EL (cell line): ENCODE data around the gene NTM.
"Not testable (repeated sequence)": the region's sequence is repeated elsewhere in the genome, so short reads cannot be mapped to it uniquely, and the experiment has no call there.

Experiments
- DNase-seq: peaks from one replicate; pipeline ENCODE4 v3.0.0-alpha.2; 2016

NTM gene

GRCh38 chr11:131465746-131466145 lies 95.3 kb downstream of the NTM start:
- no peak for DNase-seq

- DNase-seq = no peak
Measured at GRCh38 chr11:131467645-131468394, 97.4 kb downstream of the NTM start.

GRCh38 chr11:131468565-131468964 lies 98.2 kb downstream of the NTM start:
- no peak for DNase-seq

- DNase-seq = no peak
Measured at GRCh38 chr11:131470216-131470925, 100.0 kb downstream of the NTM start.

- DNase-seq = no peak
Measured at GRCh38 chr11:131471976-131472375, 101.6 kb downstream of the NTM start.

GRCh38 chr11:131474947-131475346 lies 104.5 kb downstream of the NTM start:
- DNase-seq = no peak

- no peak for DNase-seq
Measured at GRCh38 chr11:131476266-131476665, 105.9 kb downstream of the NTM start.

GRCh38 chr11:131478341-131478740 lies 107.9 kb downstream of the NTM start:
- DNase-seq = no peak

- no peak for DNase-seq
Measured at GRCh38 chr11:131481303-131481702, 110.9 kb downstream of the NTM start.

- DNase-seq = no peak
Measured at GRCh38 chr11:131481971-131482370, 111.6 kb downstream of the NTM start.

GRCh38 chr11:131483453-131483852 lies 113.0 kb downstream of the NTM start:
- no peak for DNase-seq

GRCh38 chr11:131483877-131484276 lies 113.5 kb downstream of the NTM start:
- no peak for DNase-seq

- no peak for DNase-seq
Measured at GRCh38 chr11:131486100-131486499, 115.7 kb downstream of the NTM start.

- no peak for DNase-seq
Measured at GRCh38 chr11:131486937-131487635, 116.7 kb downstream of the NTM start.

- DNase-seq = no peak
Measured at GRCh38 chr11:131488238-131488637, 117.8 kb downstream of the NTM start.

- peak; percentile 15 for DNase-seq
Measured at GRCh38 chr11:131491503-131491902, 121.1 kb downstream of the NTM start.

GRCh38 chr11:131495423-131495822 lies 125.0 kb downstream of the NTM start:
- no peak for DNase-seq

GRCh38 chr11:131497686-131498085 lies 127.3 kb downstream of the NTM start:
- DNase-seq = not testable (repeated sequence)

- DNase-seq = no peak
Measured at GRCh38 chr11:131498631-131499160, 128.3 kb downstream of the NTM start.

- DNase-seq = no peak
Measured at GRCh38 chr11:131499199-131499598, 128.8 kb downstream of the NTM start.

GRCh38 chr11:131503017-131503416 lies 132.6 kb downstream of the NTM start:
- DNase-seq = no peak

GRCh38 chr11:131504199-131504949 lies 134.0 kb downstream of the NTM start:
- DNase-seq = no peak

- no peak for DNase-seq
Measured at GRCh38 chr11:131506348-131506747, 135.9 kb downstream of the NTM start.
